ENCODE data around the gene PUSL1. TPM values are rescaled to one million over a fixed set of nuclear protein-coding genes. Genes with fewer than 3 reads are reported as not detected.

The PUSL1 gene
- total and polyA plus RNA-seq, 2 of the 13 experiments (the other 11 are each of a cell fraction or from before 2014, with no cell fraction given): 8.3 to 22.2 TPM

DNA sequence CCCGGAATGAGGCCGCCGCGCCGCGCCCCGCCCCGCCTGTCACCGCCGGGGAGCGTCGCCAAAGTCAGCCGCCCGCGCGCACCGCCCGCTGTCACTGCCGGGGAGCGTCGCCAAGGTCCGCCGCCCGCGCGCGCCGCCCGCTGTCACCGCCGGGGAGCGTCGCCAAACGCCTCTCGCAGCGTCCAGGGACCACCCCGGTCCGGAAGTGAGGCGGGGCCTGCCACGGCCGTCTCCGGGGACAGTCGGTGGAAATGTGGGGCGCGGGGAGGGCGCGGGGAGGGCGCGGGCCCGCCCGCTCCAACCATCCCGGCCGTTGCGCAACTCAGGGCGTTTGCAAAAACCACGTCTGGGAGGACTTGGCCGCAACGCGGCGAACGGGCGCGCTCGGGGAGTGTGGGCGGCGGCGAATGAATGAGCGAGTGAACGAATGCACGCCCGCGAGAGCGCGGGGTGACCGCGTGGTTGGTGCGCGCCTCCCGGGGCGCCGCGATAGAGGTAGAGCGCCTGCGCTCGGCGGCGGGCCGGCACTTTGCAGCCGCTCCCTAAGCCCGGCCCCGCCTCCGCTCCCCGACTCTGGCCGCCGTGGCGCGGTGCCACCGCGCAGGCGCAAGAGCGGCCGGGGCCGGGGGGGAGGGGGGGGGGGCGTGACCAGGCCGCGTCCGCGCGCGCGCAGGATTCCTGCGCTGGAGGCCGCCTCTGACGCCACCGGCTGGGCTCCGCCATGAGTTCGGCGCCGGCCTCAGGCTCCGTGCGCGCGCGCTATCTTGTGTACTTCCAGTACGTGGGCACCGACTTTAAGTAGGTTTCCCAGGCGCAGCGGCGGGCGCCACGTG, at the start of gene PUSL1, which contains the start of gene ACAP3 (continued):
- peak; percentile 62; the same call in 1 of the 2 replicates for TF ChIP-seq ZMYM4 (CRISPR knock-in tag; IDR thresholded peaks at IDR 0.05)
- TF ChIP-seq ZFX (CRISPR knock-in tag; IDR thresholded peaks at IDR 0.05; ENCODE audit: low read depth): peak; percentile 48
- peak; percentile 48; the same call in 1 of the 2 replicates for TF ChIP-seq ZNF768 (CRISPR knock-in tag; IDR thresholded peaks at IDR 0.05)
- peak; percentile 97 for TF ChIP-seq CEBPB (IDR thresholded peaks at IDR 0.05; ENCODE audit: borderline replicate concordance, low read depth, low read length)
- TF ChIP-seq KMT2B (CRISPR knock-in tag; IDR thresholded peaks at IDR 0.05): peak; percentile 42; the same call in 1 of the 2 replicates
- 0 out of 2 replicates have a peak, but pooled peaks have one; percentile 17 for TF ChIP-seq ZNF234 (CRISPR knock-in tag; conservative IDR thresholded peaks at IDR 0.05)
- peak; percentile 13; the same call in 1 of the 2 replicates for TF ChIP-seq ZNF607 (CRISPR knock-in tag; IDR thresholded peaks at IDR 0.05; ENCODE audit: borderline replicate concordance)
- TF ChIP-seq NR2F2 (IDR thresholded peaks at IDR 0.05; ENCODE audit: borderline replicate concordance, low read depth): peak; percentile 44; the same call in 1 of the 2 replicates
- TF ChIP-seq CBX5 (CRISPR knock-in tag; IDR thresholded peaks at IDR 0.05; ENCODE audit: borderline replicate concordance): 0 out of 2 replicates have a peak, but pooled peaks have one; percentile 41
- no peak; the same call in 1 of the 2 replicates for TF ChIP-seq ZNF484 (CRISPR knock-in tag; IDR thresholded peaks at IDR 0.05; ENCODE audit: borderline replicate concordance, low read depth)
- no peak for TF ChIP-seq ZNF562 (CRISPR knock-in tag; IDR thresholded peaks at IDR 0.05; ENCODE audit: borderline replicate concordance)
- TF ChIP-seq, protein P1, sequence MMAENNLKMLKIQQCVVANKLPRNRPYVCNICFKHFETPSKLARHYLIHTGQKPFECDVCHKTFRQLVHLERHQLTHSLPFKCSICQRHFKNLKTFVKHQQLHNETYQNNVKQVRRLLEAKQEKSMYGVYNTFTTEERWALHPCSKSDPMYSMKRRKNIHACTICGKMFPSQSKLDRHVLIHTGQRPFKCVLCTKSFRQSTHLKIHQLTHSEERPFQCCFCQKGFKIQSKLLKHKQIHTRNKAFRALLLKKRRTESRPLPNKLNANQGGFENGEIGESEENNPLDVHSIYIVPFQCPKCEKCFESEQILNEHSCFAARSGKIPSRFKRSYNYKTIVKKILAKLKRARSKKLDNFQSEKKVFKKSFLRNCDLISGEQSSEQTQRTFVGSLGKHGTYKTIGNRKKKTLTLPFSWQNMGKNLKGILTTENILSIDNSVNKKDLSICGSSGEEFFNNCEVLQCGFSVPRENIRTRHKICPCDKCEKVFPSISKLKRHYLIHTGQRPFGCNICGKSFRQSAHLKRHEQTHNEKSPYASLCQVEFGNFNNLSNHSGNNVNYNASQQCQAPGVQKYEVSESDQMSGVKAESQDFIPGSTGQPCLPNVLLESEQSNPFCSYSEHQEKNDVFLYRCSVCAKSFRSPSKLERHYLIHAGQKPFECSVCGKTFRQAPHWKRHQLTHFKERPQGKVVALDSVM (CRISPR knock-in tag; IDR thresholded peaks at IDR 0.05): 0 out of 2 replicates have a peak, but pooled peaks have one; percentile 23
- peak; percentile 64 for TF ChIP-seq SP4 (CRISPR knock-in tag; IDR thresholded peaks at IDR 0.05)
- TF ChIP-seq TAF1 (CRISPR knock-in tag; IDR thresholded peaks at IDR 0.05): peak; percentile 35; the same call in 1 of the 2 replicates
- peak; percentile 39; the same call in 1 of the 2 replicates for TF ChIP-seq KDM5A (IDR thresholded peaks at IDR 0.05; ENCODE audit: borderline replicate concordance, low read length)
- peak; percentile 21; the same call in 1 of the 2 replicates for TF ChIP-seq DRAP1 (CRISPR knock-in tag; IDR thresholded peaks at IDR 0.05)
- TF ChIP-seq THAP11 (CRISPR knock-in tag; IDR thresholded peaks at IDR 0.05): no peak; the same call in none of the 2 replicates
- TF ChIP-seq NR2F6 (IDR thresholded peaks at IDR 0.05): no peak
- TF ChIP-seq NR2F6 (CRISPR knock-in tag; IDR thresholded peaks at IDR 0.05): no peak
- peak; percentile 90 for TF ChIP-seq MEIS2 (CRISPR knock-in tag; IDR thresholded peaks at IDR 0.05)
- peak; percentile 6 for TF ChIP-seq MED8 (CRISPR knock-in tag; IDR thresholded peaks at IDR 0.05; ENCODE audit: insufficient replicate concordance)
- TF ChIP-seq ZNF609 (CRISPR knock-in tag; IDR thresholded peaks at IDR 0.05; ENCODE audit: borderline replicate concordance): no peak
- peak; percentile 23; the same call in 1 of the 2 replicates for TF ChIP-seq TARDBP (CRISPR knock-in tag; IDR thresholded peaks at IDR 0.05)

All from HepG2 (cell line).